ENCODE data around the gene ANKRD6. TPM values are rescaled to one million over a fixed set of nuclear protein-coding genes. Genes with fewer than 3 reads are reported as not detected.
A peak's percentile ranks its signal among the peaks of the same experiment; 100 is the strongest.

The ANKRD6 gene
- total RNA-seq, 1 experiment from 2014 or later = 13.9 TPM

DNA sequence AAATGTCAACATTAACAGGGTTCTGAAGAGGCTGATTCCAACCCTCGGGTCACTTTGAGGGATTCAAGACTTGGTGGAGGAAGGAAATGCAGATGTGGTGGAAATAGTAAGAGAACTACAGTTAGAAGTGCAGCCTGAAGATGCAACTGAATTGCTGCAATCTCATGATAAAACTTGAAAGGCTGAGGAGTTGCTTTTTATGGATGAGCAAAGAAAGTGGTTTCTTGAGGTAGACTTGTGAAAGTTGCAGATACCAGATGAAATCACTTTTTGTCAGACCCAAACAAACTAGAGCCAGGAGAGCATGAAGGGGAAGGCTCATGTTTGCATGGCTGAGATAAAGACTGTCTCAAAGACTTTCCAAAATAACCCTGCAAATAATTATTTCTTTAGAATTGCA lies 16.2 kb downstream of the ANKRD6 start:
- ATAC-seq (no peak), DNase-seq (ENCODE audit: low spot score) (no peak)
- Mint-ChIP-seq H3K36me3 (no peaks in the 10 kb centered on the region), H3K4me1 (no peaks in the 10 kb centered on the region), H3K27ac (peak overlapping the region; percentile 0; the same call in 1 of the 2 replicates), H3K4me3 (no peak overlapping the region), H3K27me3 (ENCODE audit: low read depth) (no peaks in the 10 kb centered on the region), H3K9me3 (no peaks in the 10 kb centered on the region)
- POLR2A ChIA-PET = no interaction called here
- no peak for TF ChIP-seq ZNF138 (CRISPR knock-in tag; conservative IDR thresholded peaks at IDR 0.05)
- TF ChIP-seq, protein P1, sequence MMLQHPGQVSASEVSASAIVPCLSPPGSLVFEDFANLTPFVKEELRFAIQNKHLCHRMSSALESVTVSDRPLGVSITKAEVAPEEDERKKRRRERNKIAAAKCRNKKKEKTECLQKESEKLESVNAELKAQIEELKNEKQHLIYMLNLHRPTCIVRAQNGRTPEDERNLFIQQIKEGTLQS (CRISPR knock-in tag; conservative IDR thresholded peaks at IDR 0.05) = no peak
- TF ChIP-seq, protein P2, sequence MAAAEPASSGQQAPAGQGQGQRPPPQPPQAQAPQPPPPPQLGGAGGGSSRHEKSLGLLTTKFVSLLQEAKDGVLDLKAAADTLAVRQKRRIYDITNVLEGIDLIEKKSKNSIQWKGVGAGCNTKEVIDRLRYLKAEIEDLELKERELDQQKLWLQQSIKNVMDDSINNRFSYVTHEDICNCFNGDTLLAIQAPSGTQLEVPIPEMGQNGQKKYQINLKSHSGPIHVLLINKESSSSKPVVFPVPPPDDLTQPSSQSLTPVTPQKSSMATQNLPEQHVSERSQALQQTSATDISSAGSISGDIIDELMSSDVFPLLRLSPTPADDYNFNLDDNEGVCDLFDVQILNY (CRISPR knock-in tag; IDR thresholded peaks at IDR 0.05) = no peak
- TF ChIP-seq, protein P3, sequence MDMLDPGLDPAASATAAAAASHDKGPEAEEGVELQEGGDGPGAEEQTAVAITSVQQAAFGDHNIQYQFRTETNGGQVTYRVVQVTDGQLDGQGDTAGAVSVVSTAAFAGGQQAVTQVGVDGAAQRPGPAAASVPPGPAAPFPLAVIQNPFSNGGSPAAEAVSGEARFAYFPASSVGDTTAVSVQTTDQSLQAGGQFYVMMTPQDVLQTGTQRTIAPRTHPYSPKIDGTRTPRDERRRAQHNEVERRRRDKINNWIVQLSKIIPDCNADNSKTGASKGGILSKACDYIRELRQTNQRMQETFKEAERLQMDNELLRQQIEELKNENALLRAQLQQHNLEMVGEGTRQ (CRISPR knock-in tag; IDR thresholded peaks at IDR 0.05) = no peak
- TF ChIP-seq, protein P4, sequence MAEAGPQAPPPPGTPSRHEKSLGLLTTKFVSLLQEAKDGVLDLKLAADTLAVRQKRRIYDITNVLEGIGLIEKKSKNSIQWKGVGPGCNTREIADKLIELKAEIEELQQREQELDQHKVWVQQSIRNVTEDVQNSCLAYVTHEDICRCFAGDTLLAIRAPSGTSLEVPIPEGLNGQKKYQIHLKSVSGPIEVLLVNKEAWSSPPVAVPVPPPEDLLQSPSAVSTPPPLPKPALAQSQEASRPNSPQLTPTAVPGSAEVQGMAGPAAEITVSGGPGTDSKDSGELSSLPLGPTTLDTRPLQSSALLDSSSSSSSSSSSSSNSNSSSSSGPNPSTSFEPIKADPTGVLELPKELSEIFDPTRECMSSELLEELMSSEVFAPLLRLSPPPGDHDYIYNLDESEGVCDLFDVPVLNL (CRISPR knock-in tag; IDR thresholded peaks at IDR 0.05; ENCODE audit: borderline replicate concordance, low read depth) = no peak
- no peak for TF ChIP-seq MXD4 (CRISPR knock-in tag; IDR thresholded peaks at IDR 0.05; ENCODE audit: borderline replicate concordance)
- no peak for TF ChIP-seq GABPB1 (CRISPR knock-in tag; IDR thresholded peaks at IDR 0.05)
- no peak for TF ChIP-seq OVOL2 (CRISPR knock-in tag; IDR thresholded peaks at IDR 0.05; ENCODE audit: borderline replicate concordance)
- TF ChIP-seq, protein P5, sequence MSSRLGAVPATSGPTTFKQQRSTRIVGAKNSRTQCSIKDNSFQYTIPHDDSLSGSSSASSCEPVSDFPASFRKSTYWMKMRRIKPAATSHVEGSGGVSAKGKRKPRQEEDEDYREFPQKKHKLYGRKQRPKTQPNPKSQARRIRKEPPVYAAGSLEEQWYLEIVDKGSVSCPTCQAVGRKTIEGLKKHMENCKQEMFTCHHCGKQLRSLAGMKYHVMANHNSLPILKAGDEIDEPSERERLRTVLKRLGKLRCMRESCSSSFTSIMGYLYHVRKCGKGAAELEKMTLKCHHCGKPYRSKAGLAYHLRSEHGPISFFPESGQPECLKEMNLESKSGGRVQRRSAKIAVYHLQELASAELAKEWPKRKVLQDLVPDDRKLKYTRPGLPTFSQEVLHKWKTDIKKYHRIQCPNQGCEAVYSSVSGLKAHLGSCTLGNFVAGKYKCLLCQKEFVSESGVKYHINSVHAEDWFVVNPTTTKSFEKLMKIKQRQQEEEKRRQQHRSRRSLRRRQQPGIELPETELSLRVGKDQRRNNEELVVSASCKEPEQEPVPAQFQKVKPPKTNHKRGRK (CRISPR knock-in tag; IDR thresholded peaks at IDR 0.05; ENCODE audit: borderline replicate concordance) = no peak
- no peak for TF ChIP-seq GTF2I (CRISPR knock-in tag; conservative IDR thresholded peaks at IDR 0.05)
- no peak for TF ChIP-seq ZNF232 (CRISPR knock-in tag; IDR thresholded peaks at IDR 0.05)
- TF ChIP-seq NR1H2 (CRISPR knock-in tag; IDR thresholded peaks at IDR 0.05) = no peak
- CTCF ChIA-PET = no interaction called here

DNA sequence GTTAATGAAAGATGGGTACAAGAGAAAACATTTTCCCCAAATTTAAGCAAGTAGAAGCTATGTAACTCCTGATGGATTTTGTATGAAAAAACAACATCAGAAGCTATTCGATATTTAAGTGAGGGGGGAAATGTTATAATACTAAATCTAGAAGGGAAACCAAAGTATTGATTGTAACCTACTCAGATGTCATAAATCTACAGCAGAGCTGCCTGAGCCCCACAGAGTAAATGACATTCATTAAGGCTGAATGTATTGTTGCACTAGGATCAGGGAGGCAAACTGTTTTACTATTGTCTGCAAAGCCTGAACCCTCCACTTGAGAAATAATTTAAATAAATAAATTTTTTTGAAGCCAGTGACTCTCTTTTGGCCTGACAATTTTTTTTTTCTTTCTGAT lies 19.3 kb downstream of the ANKRD6 start:
- TF ChIP-seq PRRX2 (CRISPR knock-in tag; IDR thresholded peaks at IDR 0.05) = no peak
- TF ChIP-seq NR2C2 (CRISPR knock-in tag; IDR thresholded peaks at IDR 0.05) = no peak
- TF ChIP-seq JUN (CRISPR knock-in tag; IDR thresholded peaks at IDR 0.05) = no peak
- no peak for TF ChIP-seq ZNF263 (CRISPR knock-in tag; IDR thresholded peaks at IDR 0.05; ENCODE audit: low read depth)
- TF ChIP-seq, protein P3 (CRISPR knock-in tag; IDR thresholded peaks at IDR 0.05) = no peak
- no peak for TF ChIP-seq NFYB (CRISPR knock-in tag; conservative IDR thresholded peaks at IDR 0.05; ENCODE audit: low read depth)
- TF ChIP-seq ZNF317 (CRISPR knock-in tag; IDR thresholded peaks at IDR 0.05; ENCODE audit: borderline replicate concordance, low read depth) = no peak
- TF ChIP-seq ZNF138 (CRISPR knock-in tag; conservative IDR thresholded peaks at IDR 0.05) = no peak
- TF ChIP-seq, protein P6, sequence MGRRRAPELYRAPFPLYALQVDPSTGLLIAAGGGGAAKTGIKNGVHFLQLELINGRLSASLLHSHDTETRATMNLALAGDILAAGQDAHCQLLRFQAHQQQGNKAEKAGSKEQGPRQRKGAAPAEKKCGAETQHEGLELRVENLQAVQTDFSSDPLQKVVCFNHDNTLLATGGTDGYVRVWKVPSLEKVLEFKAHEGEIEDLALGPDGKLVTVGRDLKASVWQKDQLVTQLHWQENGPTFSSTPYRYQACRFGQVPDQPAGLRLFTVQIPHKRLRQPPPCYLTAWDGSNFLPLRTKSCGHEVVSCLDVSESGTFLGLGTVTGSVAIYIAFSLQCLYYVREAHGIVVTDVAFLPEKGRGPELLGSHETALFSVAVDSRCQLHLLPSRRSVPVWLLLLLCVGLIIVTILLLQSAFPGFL (CRISPR knock-in tag; IDR thresholded peaks at IDR 0.05; ENCODE audit: borderline replicate concordance) = no peak
- TF ChIP-seq, protein P7, sequence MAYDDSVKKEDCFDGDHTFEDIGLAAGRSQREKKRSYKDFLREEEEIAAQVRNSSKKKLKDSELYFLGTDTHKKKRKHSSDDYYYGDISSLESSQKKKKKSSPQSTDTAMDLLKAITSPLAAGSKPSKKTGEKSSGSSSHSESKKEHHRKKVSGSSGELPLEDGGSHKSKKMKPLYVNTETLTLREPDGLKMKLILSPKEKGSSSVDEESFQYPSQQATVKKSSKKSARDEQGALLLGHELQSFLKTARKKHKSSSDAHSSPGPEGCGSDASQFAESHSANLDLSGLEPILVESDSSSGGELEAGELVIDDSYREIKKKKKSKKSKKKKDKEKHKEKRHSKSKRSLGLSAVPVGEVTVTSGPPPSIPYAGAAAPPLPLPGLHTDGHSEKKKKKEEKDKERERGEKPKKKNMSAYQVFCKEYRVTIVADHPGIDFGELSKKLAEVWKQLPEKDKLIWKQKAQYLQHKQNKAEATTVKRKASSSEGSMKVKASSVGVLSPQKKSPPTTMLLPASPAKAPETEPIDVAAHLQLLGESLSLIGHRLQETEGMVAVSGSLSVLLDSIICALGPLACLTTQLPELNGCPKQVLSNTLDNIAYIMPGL (CRISPR knock-in tag; IDR thresholded peaks at IDR 0.05) = no peak
- TF ChIP-seq EMX1 (CRISPR knock-in tag; IDR thresholded peaks at IDR 0.05) = no peak
- no peak for TF ChIP-seq ETV6 (CRISPR knock-in tag; IDR thresholded peaks at IDR 0.05)
- TF ChIP-seq, protein P8, sequence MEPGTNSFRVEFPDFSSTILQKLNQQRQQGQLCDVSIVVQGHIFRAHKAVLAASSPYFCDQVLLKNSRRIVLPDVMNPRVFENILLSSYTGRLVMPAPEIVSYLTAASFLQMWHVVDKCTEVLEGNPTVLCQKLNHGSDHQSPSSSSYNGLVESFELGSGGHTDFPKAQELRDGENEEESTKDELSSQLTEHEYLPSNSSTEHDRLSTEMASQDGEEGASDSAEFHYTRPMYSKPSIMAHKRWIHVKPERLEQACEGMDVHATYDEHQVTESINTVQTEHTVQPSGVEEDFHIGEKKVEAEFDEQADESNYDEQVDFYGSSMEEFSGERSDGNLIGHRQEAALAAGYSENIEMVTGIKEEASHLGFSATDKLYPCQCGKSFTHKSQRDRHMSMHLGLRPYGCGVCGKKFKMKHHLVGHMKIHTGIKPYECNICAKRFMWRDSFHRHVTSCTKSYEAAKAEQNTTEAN (CRISPR knock-in tag; IDR thresholded peaks at IDR 0.05) = no peak
- ChIA-PET POLR2A (no interaction called here), CTCF (interaction anchor here (1.6 kb wide), 2 partner anchors 77 to 157 kb away, joined by 4 to 5 read pairs; no protein-coding TSS in a partner anchor)
- Mint-ChIP-seq H3K36me3 (no peaks in the 10 kb centered on the region), H3K9me3 (no peaks in the 10 kb centered on the region), H3K4me1 (no peaks in the 10 kb centered on the region), H3K27me3 (ENCODE audit: low read depth) (no peaks in the 10 kb centered on the region), H3K4me3 (no peak overlapping the region), H3K27ac (no peak overlapping the region)
- no peak for DNase-seq (ENCODE audit: low spot score)
- no peak for ATAC-seq
